NCI-H1092 (cell line): ENCODE measurements around the gene UTP3.
"Not testable (repeated sequence)": the region's sequence is repeated elsewhere in the genome, so short reads cannot be mapped to it uniquely, and the experiment has no call there.

Source experiments
- DNase-seq: peaks from one replicate; lab custom pipeline; 2025; lab: John Stamatoyannopoulos, UW

UTP3 gene

GRCh38 chr4:70682142-70682541 is 6.2 kb upstream of the UTP3 start:
- not testable (repeated sequence) for DNase-seq

GRCh38 chr4:70687392-70687791 is 940 bp upstream of the UTP3 start:
- no peak for DNase-seq

GRCh38 chr4:70688795-70689231 is 481 bp downstream of the UTP3 start:
- DNase-seq: no peak

- DNase-seq: no peak
These were observed 3.3 kb downstream of the UTP3 start for GRCh38 chr4:70691661-70692060.

- DNase-seq: not testable (repeated sequence)
These were observed 6.3 kb downstream of the UTP3 start for GRCh38 chr4:70694633-70695032.

GRCh38 chr4:70698435-70698834 is 10.1 kb downstream of the UTP3 start:
- not testable (repeated sequence) for DNase-seq

- DNase-seq: no peak
These were observed 12.4 kb downstream of the UTP3 start for GRCh38 chr4:70700712-70701111.

GRCh38 chr4:70701271-70701670 is 12.9 kb downstream of the UTP3 start:
- no peak for DNase-seq

- DNase-seq: not testable (repeated sequence)
These were observed 14.3 kb downstream of the UTP3 start for GRCh38 chr4:70702592-70702991.

GRCh38 chr4:70703619-70704214 is 15.4 kb downstream of the UTP3 start:
- DNase-seq: peak; percentile 64

GRCh38 chr4:70704215-70704930 is 16.0 kb downstream of the UTP3 start:
- peak; percentile 80 for DNase-seq

GRCh38 chr4:70704931-70705182 is 16.5 kb downstream of the UTP3 start:
- DNase-seq: no peak

- DNase-seq: peak; percentile 41
These were observed 17.1 kb downstream of the UTP3 start for GRCh38 chr4:70705183-70706043.

GRCh38 chr4:70706044-70706461 is 17.7 kb downstream of the UTP3 start:
- DNase-seq: no peak

GRCh38 chr4:70706516-70706915 is 18.2 kb downstream of the UTP3 start:
- no peak for DNase-seq

GRCh38 chr4:70709611-70710205 is 21.4 kb downstream of the UTP3 start:
- no peak for DNase-seq

- no peak for DNase-seq
These were observed 23.3 kb downstream of the UTP3 start for GRCh38 chr4:70711599-70711998.

- no peak for DNase-seq
These were observed 23.8 kb downstream of the UTP3 start for GRCh38 chr4:70712150-70712549.

- DNase-seq: no peak
These were observed 24.5 kb downstream of the UTP3 start for GRCh38 chr4:70712604-70713452.

GRCh38 chr4:70713453-70714078 is 25.2 kb downstream of the UTP3 start:
- DNase-seq: no peak
